GM12878 (cell line): ENCODE data around the gene ZC3H6.

Experiments used
- ATF7 ChIP-seq: fragments of 450-650 bp; IDR thresholded peaks from 2 replicates; pipeline ENCODE4 v1.6.1; 2016; ENCODE audit warnings: low read depth, mild to moderate bottlenecking
- CTCF ChIP-seq, 3 experiments: IDR thresholded peaks in 2 of 3; conservative IDR thresholded peaks in 1 of 3; 2 replicates each; pipeline ENCODE4 v1.5.1; 2011; ENCODE audit warnings: low read depth in 3 of 3, low read length in 3 of 3, mild to moderate bottlenecking in 3 of 3, control low read depth in 2 of 3, moderate library complexity in 2 of 3, inconsistent platforms in 1 of 3, mixed read lengths in 1 of 3; ENCODE audit not compliant: control insufficient read depth in 2 of 3, insufficient read depth in 1 of 3; ENCODE audit errors: extremely low read depth in 1 of 3
- EZH2 ChIP-seq: IDR thresholded peaks from 2 replicates; pipeline ENCODE4 v1.6.1; 2012; ENCODE audit warnings: low read depth, mild to moderate bottlenecking, control low read depth, inconsistent platforms, low read length, borderline replicate concordance; ENCODE audit not compliant: control insufficient read depth
- MAX ChIP-seq: IDR thresholded peaks from 2 replicates; pipeline ENCODE4 v1.6.1; 2012; ENCODE audit warnings: low read depth, low read length, improper control_type of control experiment
- POLR2AphosphoS5 ChIP-seq: IDR thresholded peaks from 2 replicates; pipeline ENCODE4 v1.6.1; 2011; ENCODE audit warnings: mild to moderate bottlenecking, low read length, inconsistent platforms
- REST ChIP-seq: IDR thresholded peaks from 2 replicates; pipeline ENCODE4 v1.6.1; 2012; ENCODE audit warnings: mild to moderate bottlenecking, low read depth, low read length

DNA sequence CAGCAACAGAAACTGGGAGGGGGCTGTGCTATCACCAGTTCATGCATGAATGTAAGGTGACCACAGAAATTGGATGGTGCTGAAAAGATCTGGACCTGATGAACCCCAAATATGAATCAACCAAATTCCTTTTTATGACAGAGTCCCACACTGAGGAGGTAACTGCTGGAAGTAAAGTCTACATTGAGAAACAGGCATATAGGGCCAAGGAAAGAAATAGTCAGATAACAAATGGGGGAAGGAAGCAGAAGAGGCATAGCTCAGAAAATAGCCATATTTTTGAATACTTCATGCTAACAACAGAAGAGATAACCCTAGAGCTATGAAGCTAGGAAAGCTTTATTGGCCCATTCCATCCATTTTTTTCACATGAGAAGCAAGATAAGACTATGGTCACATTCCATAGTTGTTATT lies 25.8 kb downstream of the ZC3H6 start:
- TF ChIP-seq CTCF (IDR thresholded peaks at IDR 0.05 in 2 of 3, conservative IDR thresholded peaks at IDR 0.05 in 1 of 3; ENCODE audit: control insufficient read depth in 2 of 3, extremely low read depth in 1 of 3, insufficient read depth in 1 of 3, low read depth in 3 of 3, low read length in 3 of 3) (no peak), REST (no peak), MAX (no peak), POLR2AphosphoS5 (no peak), ATF7 (no peak), EZH2 (no peak)
